Liver (tissue), 9 donors: ENCODE measurements around the gene PARD3. TPM values are rescaled to one million over a fixed set of nuclear protein-coding genes. Genes with fewer than 3 reads are reported as not detected.
A peak's percentile ranks its signal among the peaks of the same experiment; 100 is the strongest.

Experiments used
- DNase-seq: peaks from one replicate; pipeline ENCODE4 v3.0.0-alpha.2; 2017; ENCODE audit warnings: low spot score
- H3K27ac ChIP-seq, 2 donors: one replicate each; pipeline ENCODE4 v1.7.0; 2013; ENCODE audit warnings: inconsistent platforms in 2 of 2, low read length in 2 of 2, control low read depth in 1 of 2, low read depth in 1 of 2, mild to moderate bottlenecking in 1 of 2
- H3K27me3 ChIP-seq, 4 donors: one replicate each; pipeline versions ENCODE4 v1.6.1 to v1.7.0; 2013; ENCODE audit warnings: low read length in 3 of 4, inconsistent platforms in 1 of 4, mild to moderate bottlenecking in 1 of 4, moderate library complexity in 1 of 4; ENCODE audit not compliant: control insufficient read depth in 4 of 4, insufficient read depth in 4 of 4
- H3K36me3 ChIP-seq, 4 donors: one replicate each; pipeline versions ENCODE4 v1.6.1 to v1.7.0; 2013; ENCODE audit warnings: low read length in 3 of 4, mild to moderate bottlenecking in 3 of 4, low read depth in 1 of 4, moderate library complexity in 1 of 4; ENCODE audit not compliant: control insufficient read depth in 4 of 4, insufficient read depth in 3 of 4
- H3K4me1 ChIP-seq, 4 donors: one replicate each; pipeline versions ENCODE4 v1.6.1 to v1.7.0; 2013; ENCODE audit warnings: low read length in 3 of 4, mild to moderate bottlenecking in 3 of 4, moderate library complexity in 1 of 4; ENCODE audit not compliant: control insufficient read depth in 4 of 4, insufficient read depth in 4 of 4
- H3K4me3 ChIP-seq, 3 donors: one replicate each; pipeline versions ENCODE4 v1.6.1 to v1.7.0; 2013; ENCODE audit warnings: low read length in 3 of 3, control low read depth in 1 of 3, low read depth in 1 of 3, mild to moderate bottlenecking in 1 of 3
- H3K9ac ChIP-seq, 2 donors: one replicate each; pipeline ENCODE4 v1.7.0; 2013; ENCODE audit warnings: low read length in 2 of 2, mild to moderate bottlenecking in 2 of 2, moderate library complexity in 2 of 2, control low read depth in 1 of 2, low read depth in 1 of 2
- H3K9me3 ChIP-seq, 4 donors: one replicate each; pipeline versions ENCODE4 v1.6.1 to v1.7.0; 2013; ENCODE audit warnings: low read length in 3 of 4; ENCODE audit not compliant: control insufficient read depth in 4 of 4
- FOXA1 ChIP-seq: IDR thresholded peaks from 2 replicates; pipeline ENCODE4 v1.6.1; 2016; ENCODE audit warnings: antibody characterized with exemption
- FOXA2 ChIP-seq: IDR thresholded peaks from 2 replicates; pipeline ENCODE4 v1.6.1; 2016; ENCODE audit warnings: antibody characterized with exemption
- GABPA ChIP-seq, 2 donors: IDR thresholded peaks in 1 of 2; conservative IDR thresholded peaks in 1 of 2; 2 replicates each; pipeline ENCODE4 v1.6.1; 2016; ENCODE audit warnings: antibody characterized with exemption in 2 of 2, mild to moderate bottlenecking in 1 of 2, moderate library complexity in 1 of 2
- HNF4A ChIP-seq, 2 donors: conservative IDR thresholded peaks; 2 replicates each; pipeline ENCODE4 v1.6.1; 2016; ENCODE audit warnings: antibody characterized with exemption in 2 of 2, mild to moderate bottlenecking in 2 of 2
- JUND ChIP-seq, 2 donors: IDR thresholded peaks; 2 replicates each; pipeline ENCODE4 v1.6.1; 2016; ENCODE audit warnings: antibody characterized with exemption in 2 of 2
- NR2F2 ChIP-seq: IDR thresholded peaks from 2 replicates; pipeline ENCODE4 v1.6.1; 2016; ENCODE audit warnings: antibody characterized with exemption
- RAD21 ChIP-seq, 2 donors: IDR thresholded peaks; 2 replicates each; pipeline ENCODE4 v1.6.1; 2016; ENCODE audit warnings: antibody characterized with exemption in 2 of 2, mild to moderate bottlenecking in 2 of 2
- RXRA ChIP-seq, 2 donors: IDR thresholded peaks; 2 replicates each; pipeline ENCODE4 v1.6.1; 2017 to 2018; ENCODE audit warnings: antibody characterized with exemption in 2 of 2, mild to moderate bottlenecking in 1 of 2
- TAF1 ChIP-seq: conservative IDR thresholded peaks from 2 replicates; pipeline ENCODE4 v1.6.1; 2016; ENCODE audit warnings: antibody characterized with exemption, mild to moderate bottlenecking
- YY1 ChIP-seq: IDR thresholded peaks from 2 replicates; pipeline ENCODE4 v1.6.1; 2016; ENCODE audit warnings: antibody characterized with exemption, mild to moderate bottlenecking
- WGBS: extraction: QIAGEN DNeasy Blood & Tissue Kit; methylation state at CpG from one replicate; pipeline ENCODE4 v1.1.7; 2013; 5-methylcytosine and 5-hydroxymethylcytosine counted together
- polyA plus RNA-seq, 2 donors: library from polyadenylated mRNA; stranded (reverse) in 1 of 2; unstranded in 1 of 2; fragments of 200-250 nt in 1 of 2; fragments of >200 nt in 1 of 2; fragmentation: Nextera tagmentation in 1 of 2; extraction: Ambion mirVana in 1 of 2; gene quantifications; one replicate each; pipeline versions ENCODE4 v1.2.1 to v1.2.3, GENCODE V29; 2013 to 2015
- total RNA-seq, 2 donors: library from RNA; depleted of rRNA; stranded (reverse); fragments of >200 nt; gene quantifications; one replicate each; pipeline ENCODE4 v1.2.3, GENCODE V29; 2014
- TF ChIP-seq, protein P1 (sequence below): IDR thresholded peaks from 2 replicates; pipeline ENCODE4 v1.6.1; 2016; ENCODE audit warnings: antibody characterized with exemption, mild to moderate bottlenecking
- TF ChIP-seq, protein P2 (sequence below): fragments of 150-350 bp; IDR thresholded peaks from 2 replicates; pipeline ENCODE4 v1.5.1; 2017; ENCODE audit warnings: improper control_type of control experiment, low read depth, low read length; ENCODE audit not compliant: missing input control
- TF ChIP-seq, protein P3 (sequence below): IDR thresholded peaks from 2 replicates; pipeline ENCODE4 v1.6.1; 2016; ENCODE audit warnings: antibody characterized with exemption
- TF ChIP-seq, protein P4 (sequence below): IDR thresholded peaks from 2 replicates; pipeline ENCODE4 v1.6.1; 2016; ENCODE audit warnings: antibody characterized with exemption
- donor health status: healthy.
- donor health status: healthy.
- donor health status: healthy.
- donor health status: healthy.
- donor health status: healthy.

Gene PARD3
- total and polyA plus RNA-seq, 4 donors, result 12.3 to 43.8 (median 13.5) TPM

DNA sequence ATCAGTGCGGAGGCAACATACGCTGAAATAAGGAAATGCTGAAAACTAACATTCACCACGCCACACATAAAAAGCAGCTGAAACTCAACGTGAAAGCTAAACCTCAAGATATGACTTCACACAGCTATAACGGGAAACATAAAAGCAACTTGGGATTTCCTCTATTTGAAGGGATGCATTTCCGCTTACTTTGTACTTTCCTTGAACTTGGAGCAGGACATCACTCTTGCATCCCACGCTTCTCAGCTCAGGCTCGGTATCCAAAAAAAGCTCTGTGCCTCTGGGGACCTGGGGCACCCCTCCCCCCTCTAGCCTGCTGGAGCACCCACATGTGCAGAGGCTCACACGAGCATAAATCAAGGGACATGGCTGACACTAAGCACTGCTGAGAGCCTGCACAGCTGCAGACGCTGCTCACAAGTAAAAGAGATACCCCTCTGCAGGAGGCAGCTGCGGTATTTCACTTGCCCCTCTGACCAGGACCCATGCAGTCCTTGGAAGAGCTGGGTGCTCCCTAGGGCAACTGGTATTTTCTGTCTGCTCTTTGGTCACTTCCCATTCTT, 34.2 kb downstream of the PARD3 start:
- no peak for TF ChIP-seq FOXA2
- peak in 1 of 2 donors; percentile 8 for TF ChIP-seq RXRA (IDR thresholded peaks at IDR 0.05)
- peak in 1 of 2 donors; percentile 7 for TF ChIP-seq RAD21 (IDR thresholded peaks at IDR 0.05)
- Histone ChIP-seq H3K4me3 (no peak overlapping the region), H3K4me1 (peaks cover 8 to 16% (median 14%) of the 10 kb centered on the region in 4 donors), H3K9me3 (no peaks in the 10 kb centered on the region), H3K27me3 (no peaks in the 10 kb centered on the region), H3K27ac (peak overlapping the region in 1 of 2 donors; percentile 27), H3K36me3 (no peaks in the 10 kb centered on the region), H3K9ac (no peak overlapping the region)
- 53% methylated on average over 11 of the region's 11 CpGs for WGBS
- DNase-seq, result no peak

DNA sequence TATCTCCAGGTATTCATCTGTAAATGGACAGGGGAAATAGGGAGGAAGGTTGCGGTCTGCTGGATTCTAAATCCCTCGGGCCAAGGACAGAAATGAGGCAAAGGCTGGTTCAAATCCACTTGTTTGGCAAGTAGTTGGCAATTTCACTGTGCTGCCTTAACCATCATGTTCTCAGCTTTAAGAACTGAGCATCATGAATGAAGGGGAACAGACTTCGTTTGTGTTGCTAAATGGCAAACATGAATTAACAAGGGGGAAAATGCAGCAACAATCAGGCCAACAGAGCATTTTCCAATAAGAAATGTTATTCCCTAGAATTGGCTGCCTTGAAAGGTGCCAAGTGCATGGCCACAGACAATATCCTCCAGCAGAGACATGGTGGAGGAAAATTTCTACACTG, 36.9 kb downstream of the PARD3 start:
- no peak overlapping the region for H3K9ac ChIP-seq
- H3K4me3 ChIP-seq, result no peak overlapping the region
- TF ChIP-seq JUND (IDR thresholded peaks at IDR 0.05), result no peak
- no peak for TF ChIP-seq RXRA (IDR thresholded peaks at IDR 0.05)
- TF ChIP-seq HNF4A (conservative IDR thresholded peaks at IDR 0.05), result no peak
- TF ChIP-seq NR2F2, result no peak
- TF ChIP-seq, protein P1, sequence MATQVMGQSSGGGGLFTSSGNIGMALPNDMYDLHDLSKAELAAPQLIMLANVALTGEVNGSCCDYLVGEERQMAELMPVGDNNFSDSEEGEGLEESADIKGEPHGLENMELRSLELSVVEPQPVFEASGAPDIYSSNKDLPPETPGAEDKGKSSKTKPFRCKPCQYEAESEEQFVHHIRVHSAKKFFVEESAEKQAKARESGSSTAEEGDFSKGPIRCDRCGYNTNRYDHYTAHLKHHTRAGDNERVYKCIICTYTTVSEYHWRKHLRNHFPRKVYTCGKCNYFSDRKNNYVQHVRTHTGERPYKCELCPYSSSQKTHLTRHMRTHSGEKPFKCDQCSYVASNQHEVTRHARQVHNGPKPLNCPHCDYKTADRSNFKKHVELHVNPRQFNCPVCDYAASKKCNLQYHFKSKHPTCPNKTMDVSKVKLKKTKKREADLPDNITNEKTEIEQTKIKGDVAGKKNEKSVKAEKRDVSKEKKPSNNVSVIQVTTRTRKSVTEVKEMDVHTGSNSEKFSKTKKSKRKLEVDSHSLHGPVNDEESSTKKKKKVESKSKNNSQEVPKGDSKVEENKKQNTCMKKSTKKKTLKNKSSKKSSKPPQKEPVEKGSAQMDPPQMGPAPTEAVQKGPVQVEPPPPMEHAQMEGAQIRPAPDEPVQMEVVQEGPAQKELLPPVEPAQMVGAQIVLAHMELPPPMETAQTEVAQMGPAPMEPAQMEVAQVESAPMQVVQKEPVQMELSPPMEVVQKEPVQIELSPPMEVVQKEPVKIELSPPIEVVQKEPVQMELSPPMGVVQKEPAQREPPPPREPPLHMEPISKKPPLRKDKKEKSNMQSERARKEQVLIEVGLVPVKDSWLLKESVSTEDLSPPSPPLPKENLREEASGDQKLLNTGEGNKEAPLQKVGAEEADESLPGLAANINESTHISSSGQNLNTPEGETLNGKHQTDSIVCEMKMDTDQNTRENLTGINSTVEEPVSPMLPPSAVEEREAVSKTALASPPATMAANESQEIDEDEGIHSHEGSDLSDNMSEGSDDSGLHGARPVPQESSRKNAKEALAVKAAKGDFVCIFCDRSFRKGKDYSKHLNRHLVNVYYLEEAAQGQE, result no peak
- TF ChIP-seq YY1, result no peak
- TF ChIP-seq FOXA1, result no peak
- TF ChIP-seq TAF1, result no peak
- TF ChIP-seq, protein P2, sequence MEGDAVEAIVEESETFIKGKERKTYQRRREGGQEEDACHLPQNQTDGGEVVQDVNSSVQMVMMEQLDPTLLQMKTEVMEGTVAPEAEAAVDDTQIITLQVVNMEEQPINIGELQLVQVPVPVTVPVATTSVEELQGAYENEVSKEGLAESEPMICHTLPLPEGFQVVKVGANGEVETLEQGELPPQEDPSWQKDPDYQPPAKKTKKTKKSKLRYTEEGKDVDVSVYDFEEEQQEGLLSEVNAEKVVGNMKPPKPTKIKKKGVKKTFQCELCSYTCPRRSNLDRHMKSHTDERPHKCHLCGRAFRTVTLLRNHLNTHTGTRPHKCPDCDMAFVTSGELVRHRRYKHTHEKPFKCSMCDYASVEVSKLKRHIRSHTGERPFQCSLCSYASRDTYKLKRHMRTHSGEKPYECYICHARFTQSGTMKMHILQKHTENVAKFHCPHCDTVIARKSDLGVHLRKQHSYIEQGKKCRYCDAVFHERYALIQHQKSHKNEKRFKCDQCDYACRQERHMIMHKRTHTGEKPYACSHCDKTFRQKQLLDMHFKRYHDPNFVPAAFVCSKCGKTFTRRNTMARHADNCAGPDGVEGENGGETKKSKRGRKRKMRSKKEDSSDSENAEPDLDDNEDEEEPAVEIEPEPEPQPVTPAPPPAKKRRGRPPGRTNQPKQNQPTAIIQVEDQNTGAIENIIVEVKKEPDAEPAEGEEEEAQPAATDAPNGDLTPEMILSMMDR, result no peak
- no peak for TF ChIP-seq RAD21 (IDR thresholded peaks at IDR 0.05)
- TF ChIP-seq GABPA (IDR thresholded peaks at IDR 0.05 in 1 of 2, conservative IDR thresholded peaks at IDR 0.05 in 1 of 2), result no peak
- TF ChIP-seq, protein P3, sequence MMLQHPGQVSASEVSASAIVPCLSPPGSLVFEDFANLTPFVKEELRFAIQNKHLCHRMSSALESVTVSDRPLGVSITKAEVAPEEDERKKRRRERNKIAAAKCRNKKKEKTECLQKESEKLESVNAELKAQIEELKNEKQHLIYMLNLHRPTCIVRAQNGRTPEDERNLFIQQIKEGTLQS, result no peak
- TF ChIP-seq, protein P4, sequence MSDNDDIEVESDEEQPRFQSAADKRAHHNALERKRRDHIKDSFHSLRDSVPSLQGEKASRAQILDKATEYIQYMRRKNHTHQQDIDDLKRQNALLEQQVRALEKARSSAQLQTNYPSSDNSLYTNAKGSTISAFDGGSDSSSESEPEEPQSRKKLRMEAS, result no peak
- TF ChIP-seq FOXA2, result no peak
- no peaks in the 10 kb centered on the region for H3K36me3 ChIP-seq
- DNase-seq, result no peak
- no peaks in the 10 kb centered on the region for H3K9me3 ChIP-seq
- peaks cover 8 to 16% (median 14%) of the 10 kb centered on the region in 4 donors for H3K4me1 ChIP-seq
- WGBS, result 90% methylated on average over 3 of the region's 3 CpGs
- H3K27ac ChIP-seq, result no peak overlapping the region
- H3K27me3 ChIP-seq, result no peaks in the 10 kb centered on the region
